Activated CD4-positive, alpha-beta T cell treated with anti-CD3 and anti-CD28 coated beads, Interleukin-2, amount 50 U/mL, for 16 hours (primary cell): ENCODE results near the gene ETS1.

Source experiments
- DNase-seq: peaks from one replicate; pipeline ENCODE4 v3.0.0-alpha.2; 2020

The ETS1 gene

DNA sequence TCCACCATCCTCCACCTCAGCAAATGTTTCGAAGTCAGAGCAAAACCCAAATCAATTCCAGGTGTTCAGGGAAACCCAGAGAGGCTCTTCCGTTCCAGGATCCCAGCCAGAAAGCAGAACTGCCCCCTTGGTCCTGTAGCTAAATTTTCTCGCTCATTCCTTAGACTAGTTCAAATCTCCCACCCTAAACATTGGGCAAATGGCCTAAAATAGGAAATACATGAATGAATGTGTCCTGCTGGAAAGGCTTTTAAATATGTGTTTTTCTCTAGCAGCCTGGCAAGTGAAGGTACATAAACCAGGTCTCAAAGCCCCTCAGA is 89.6 kb downstream of the ETS1 start:
- DNase-seq: no peak

DNA sequence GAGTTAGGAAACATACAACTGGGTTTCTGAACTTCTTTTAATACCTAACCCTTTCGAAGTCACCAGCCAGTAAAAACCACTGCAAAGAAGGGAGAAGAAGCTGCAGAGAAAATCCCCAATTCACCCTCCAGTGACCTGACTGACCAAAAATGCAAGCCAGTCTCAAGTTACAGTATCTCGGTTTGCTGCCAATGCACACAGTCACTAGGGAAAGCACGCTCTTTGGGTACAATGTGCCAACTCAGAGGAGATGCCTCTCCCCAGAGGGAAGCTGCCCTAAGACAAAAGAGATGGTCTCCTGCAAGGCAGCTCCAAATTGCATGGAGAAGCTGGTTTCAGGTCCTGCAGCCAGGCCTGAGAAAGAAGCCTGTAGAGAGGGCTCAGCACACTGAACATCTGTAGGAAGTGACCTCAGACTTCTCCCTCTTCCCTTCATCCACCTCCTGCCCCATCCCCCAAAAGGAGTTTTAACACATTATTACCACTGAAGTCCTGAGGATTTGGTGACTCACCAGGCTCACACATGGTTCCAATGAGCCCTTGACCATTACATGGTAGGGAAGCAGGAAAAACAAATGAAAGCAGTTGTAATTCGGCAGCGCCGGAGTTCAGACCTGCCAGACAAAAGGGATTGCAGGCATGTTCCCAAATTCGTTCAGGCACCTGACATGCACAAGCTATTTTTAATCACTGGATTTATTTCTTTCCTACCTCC is 90.1 kb downstream of the ETS1 start:
- DNase-seq: peak; percentile 68

DNA sequence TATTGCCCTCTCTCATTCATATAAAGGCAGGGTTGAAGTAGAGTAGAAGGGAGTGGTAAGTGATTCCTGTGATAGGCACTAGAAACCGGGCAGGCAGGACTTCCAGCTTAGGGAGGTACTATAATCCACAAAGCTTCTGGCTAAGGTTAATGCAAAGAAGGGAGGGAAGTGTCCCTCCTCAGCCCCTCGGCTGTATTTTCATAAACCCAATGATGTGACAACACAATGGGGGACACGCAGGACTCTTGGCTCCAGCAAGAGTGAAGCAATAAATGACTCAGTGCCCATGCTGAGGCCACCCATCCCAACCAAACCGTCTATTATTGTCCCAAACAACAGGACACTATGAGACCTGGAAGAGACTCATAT is 90.7 kb downstream of the ETS1 start:
- DNase-seq: no peak

DNA sequence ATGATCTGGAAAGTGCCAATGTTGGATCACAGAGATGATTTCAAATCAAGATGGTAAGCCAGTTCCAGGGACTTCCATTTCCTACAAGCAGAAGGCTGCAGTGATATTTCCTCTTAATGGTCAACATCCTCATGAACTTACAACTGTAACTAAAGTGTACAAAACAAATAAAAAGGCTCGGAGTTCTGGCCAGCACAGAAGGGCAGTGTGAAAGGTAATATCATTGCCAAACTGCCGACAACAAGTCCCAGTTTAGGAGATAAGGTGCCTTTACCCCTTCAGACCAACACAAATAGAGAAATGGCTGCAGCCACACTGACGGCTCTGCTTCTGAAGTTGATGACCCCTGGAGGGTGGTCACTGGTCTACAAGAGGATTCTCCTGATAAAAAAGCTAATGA is 91.1 kb downstream of the ETS1 start:
- no peak for DNase-seq

DNA sequence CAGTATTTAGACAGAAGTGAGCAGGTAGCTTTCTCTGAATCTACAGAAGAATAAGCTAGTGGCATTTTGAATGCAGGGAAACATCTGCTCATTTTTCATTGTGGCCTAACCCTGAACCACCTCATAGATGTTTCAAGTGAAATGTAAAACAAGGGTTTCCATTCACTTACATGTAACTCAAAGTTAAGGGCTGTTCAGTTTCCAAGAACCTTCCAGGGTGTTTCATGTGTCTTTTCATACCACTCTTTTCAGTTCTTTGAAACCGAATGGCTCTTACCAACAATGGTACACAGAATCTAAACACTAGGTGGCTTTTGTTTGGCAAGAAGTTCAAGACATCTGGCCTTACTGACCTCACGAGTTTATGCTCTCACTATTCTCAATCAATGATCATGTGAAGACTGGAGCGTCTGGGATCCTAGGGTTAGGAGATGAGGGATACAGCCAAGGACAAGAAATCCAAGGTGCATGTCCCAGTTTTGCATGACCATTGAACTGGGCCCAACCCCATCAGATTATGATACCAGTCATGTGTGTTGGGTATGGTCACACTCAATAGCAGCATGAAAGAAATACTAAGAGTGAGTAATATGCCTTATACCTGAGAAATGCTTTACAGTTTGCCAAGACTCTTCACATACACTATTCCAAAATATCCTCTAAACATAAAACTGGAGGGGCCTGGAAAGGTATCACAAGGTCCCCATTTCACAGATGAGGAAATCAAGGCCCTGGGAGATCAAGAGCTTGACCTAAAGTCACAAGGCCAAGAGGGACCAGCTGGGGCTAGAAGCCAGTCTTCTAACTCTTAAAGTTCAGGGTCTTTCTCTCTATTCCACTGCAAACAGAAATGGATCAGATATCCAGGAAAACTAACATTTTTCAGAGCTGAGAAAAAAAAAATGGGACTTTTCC is 92.7 kb downstream of the ETS1 start:
- peak; percentile 75 for DNase-seq

DNA sequence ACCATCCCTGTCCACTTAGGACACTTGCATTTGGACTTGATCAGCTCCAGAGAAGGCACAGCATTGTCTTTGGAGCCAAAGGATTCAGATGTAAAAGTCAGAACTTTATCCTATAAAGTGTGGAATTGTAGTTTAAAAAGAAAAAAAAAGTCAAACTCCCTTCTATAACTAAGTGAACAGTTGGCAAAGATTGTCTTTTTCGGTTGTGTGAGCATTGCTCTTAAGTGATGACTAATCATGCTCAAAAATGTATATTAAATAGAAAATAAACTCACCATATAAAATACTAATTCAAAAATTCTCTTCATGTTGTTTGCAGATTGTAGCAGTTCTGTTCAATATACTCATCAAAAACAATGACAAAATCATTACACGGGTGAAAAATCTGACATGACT is 93.8 kb downstream of the ETS1 start:
- no peak for DNase-seq

DNA sequence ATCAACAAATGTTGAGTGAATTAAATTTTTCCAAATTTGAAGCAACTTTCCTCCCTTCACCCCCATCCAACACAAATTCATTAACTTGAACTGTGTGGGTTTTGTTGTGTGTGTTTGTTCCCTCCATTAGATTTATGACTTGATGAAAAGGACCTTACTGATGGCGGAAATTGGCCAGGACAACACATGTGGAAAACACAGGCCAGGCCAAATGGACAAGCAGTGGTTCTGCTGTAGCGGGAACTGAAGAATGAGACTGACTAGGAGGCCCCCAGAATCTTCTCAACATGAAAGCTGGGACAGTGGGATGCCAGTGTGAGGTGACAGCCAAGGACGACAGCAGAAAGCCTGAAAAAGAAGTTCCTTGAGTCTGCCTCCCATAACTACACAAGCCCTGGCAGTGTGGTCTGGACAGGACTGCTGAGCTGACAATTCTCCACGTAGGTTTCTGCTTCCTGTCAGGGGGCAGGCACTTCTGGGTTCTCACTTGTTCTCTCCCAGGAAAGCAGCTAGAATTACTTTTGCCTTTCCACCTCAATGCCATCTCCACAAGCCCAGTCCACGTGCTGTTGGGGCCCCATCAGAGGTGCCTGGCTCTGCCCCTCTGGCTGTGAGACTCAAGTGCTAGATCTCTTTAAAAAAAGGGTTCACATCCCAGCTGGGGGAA is 94.3 kb downstream of the ETS1 start:
- no peak for DNase-seq

DNA sequence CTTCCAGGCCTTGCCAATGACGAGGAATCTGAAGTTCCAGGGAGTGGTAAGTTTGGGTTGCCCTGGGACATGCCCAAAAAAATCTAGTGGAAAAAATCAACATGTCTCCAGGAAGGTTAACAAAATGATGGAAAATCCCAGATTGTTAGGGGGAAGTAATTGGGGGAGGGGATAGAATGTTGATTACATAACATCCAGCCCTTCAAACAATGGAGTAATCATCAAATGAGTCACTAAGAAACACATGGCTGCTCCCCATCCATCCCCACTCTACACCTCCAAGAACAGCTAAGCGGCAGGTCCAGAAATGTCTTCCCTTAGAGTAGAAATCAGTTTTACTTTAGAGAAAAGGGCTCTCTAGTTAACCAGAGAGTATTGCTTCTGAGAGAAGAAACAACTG is 94.9 kb downstream of the ETS1 start:
- DNase-seq: no peak

DNA sequence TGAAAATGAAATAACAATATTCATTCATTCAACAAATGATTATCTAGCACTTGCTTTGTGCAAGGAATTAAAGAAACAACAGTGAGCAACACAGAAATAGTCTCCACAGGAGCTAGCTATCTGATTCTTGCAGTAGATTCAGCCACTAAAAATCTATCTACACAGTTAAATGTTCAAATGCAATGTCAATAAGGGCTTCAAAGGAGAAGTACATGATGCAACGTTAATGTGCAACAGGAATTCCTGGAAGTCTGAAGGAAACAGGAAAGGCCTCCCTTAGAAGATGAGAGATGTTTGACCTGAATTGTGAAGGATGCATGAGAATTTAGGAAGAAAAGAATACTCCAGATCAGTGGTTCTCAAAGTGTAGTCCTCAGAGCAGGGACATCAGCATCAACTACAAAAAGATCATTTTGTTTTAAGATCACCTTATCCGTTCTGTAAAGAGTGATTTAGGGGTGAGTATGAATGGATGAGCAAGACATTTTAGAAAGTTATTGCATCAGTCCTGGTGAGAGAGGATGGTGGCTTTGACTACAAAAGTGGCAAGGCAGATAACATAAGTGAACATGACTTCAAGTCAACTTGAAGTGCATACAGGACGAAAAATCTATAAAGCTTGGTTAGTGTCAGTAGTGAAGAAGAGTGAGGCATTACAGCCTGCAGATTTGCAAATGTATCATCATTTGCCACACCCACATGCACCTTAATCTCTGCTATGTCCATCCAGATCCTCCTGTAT is 96.0 kb downstream of the ETS1 start:
- no peak for DNase-seq

DNA sequence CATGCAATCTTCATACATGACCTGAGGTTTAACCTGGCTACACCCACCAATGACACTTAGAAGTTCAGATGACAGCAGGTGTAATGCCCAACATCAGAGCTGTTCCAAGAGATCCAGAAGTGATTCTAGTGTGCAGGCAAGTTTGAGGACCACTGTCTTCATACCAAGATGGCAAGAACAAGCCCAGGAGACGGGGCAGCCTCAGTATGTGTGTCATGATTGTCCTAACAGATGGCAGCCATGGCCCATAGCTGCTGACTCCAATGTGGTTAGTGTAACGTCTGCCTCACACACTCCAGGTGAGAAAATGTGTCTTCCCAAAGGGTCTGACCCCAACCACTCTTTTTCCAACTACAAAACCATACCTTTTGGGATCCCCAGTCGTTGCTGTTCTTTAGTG is 97.3 kb downstream of the ETS1 start:
- no peak for DNase-seq

DNA sequence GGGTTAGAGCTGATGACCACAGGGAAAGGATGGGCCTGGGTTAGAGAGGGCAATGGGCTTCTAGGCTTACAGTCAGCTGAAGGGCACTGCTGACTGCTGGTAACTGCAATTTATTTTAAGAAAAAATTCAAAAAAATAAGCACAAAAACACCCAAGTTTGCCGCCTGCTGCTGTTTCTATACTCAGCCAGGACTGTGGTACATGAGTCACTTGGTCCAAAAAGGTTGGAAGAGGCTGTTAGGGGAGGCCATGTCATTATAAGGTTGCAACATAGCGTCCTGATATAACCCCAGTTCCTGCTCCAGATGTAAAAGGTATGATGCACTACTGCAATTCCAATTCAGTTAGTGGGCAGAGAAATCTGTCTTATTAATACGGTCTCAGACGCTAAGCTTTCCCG is 98.9 kb downstream of the ETS1 start:
- DNase-seq: no peak

DNA sequence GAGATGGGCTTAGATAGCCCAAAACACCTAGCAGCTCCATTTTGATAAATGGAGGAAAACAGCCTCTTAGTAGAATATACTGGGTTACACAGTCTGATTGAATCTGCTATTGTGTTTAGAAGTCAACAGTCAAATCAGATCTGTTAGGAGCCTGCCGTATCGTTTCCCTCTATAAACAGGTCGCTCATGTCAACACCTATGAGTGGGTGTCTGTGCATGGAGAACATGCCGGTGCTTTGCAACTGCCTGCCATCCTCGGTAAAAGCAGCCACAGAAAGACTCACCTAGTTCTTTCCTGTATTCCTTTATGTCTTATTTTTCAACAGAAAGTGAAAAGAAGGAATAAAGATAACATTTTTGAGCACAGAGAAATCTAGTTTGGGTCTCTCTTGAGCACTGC is 99.4 kb downstream of the ETS1 start:
- no peak for DNase-seq

DNA sequence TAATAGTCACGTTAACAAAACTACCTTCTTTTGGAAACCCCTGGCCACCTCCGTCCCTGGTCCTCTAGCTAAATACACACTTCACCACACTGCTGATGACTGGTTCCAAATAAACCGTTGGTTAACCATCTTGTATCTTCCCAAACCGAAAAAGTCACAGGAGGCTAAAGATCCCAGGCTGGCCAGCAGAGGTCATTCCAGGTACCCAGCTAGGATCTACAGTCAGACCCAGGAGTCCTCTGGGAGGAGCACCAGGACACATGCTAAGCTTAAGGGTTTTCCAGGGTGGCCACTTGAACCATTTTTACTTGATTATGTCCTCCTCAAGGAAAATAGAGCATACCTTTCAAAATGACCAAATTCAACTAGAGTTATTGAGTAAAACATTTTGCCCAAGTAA is 103.2 kb downstream of the ETS1 start:
- DNase-seq: no peak

DNA sequence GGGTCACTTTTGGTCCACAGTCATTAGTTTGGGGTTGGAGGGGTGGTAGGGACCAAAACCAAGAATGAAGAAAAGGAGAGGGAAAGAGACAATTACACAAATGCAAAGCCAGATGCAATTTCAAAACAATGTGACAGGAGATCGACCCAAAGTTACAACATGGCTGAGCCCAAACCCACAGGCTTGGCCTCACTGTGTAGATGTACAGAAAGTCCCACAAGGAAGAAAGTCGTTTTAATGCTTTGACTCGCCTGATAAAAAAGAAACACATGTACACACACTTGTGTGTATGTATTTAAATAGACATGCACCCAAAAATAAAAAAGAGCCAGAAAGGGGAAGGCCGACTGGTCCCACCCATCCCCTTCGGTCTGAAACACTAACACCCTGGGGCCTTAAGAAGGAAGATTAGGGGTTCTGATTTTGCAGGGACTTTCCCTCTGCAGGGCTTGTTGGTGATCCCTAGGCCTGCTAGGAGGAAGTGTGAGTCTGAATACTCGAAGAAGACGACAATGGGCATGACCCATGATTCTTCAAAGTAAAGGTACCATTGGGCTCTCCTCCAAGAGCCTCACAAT is 104.1 kb downstream of the ETS1 start:
- no peak for DNase-seq

DNA sequence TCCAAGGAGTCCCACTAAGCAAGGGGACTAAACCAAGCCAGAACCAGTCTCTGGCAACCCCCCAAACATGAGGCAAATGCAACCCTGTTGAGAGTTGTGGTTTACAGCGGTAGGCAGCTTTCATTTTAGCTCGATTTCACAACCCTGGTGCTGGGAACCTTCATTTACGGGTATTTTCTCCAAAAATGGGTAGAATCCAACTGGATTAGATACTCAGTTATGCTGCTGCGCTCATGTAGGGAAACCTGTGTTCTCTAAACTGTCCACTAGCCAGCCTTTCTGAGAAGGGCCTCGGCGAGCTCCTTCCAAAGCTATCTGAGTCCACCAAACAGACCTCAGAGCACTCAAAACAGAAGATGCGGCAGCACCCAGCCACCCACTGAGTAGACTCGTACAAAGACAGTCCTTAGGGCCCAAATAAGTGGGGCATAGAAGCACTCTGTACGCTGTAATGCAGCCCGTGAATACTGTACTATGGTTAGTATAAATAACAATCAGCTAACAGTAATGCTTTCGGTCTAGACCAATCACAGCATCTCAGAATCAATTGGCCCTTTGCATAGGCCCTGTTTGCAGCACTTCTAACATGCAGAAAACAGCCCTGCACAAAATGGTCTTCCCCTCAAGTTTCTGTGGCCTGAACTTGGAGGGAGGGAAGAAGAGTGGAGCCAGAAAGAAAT is 104.7 kb downstream of the ETS1 start:
- peak; percentile 82 for DNase-seq

DNA sequence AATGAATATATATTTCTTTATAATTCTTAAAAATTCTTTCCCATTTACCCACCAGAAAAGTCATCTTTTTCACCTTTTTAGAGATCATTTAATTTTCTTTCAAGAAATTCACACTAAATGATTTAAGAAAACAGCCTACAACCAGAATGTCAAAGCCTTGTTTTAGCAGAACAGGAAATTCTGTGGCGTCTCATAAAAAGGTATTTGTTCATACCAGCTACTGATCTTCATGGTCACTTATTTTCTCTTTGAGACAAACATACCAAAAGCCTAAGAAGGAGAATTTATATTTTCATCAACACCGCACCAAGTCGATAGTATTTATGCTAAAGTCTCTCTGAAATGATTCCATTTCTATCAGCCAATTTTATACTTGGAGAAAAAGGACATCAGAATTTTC is 105.3 kb downstream of the ETS1 start:
- no peak for DNase-seq

DNA sequence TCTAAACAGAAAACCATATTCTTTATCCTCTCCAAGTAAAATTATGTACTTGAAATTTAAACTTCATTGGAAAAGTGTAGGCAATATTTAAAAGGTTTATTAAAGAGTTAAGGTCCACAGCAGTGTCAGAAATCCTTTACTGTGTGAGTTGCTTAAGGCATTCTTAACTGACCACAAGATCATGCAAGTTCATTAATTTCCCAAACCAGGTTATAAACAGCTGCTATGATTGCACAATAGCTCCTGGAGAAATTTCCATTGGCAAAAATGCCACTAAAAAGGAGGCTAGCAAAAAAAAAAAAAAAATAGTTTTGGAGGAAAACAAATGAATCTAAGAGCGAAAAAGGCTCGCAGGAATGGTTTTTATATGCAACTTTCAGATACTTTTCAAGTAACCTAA is 106.2 kb downstream of the ETS1 start:
- DNase-seq: no peak

DNA sequence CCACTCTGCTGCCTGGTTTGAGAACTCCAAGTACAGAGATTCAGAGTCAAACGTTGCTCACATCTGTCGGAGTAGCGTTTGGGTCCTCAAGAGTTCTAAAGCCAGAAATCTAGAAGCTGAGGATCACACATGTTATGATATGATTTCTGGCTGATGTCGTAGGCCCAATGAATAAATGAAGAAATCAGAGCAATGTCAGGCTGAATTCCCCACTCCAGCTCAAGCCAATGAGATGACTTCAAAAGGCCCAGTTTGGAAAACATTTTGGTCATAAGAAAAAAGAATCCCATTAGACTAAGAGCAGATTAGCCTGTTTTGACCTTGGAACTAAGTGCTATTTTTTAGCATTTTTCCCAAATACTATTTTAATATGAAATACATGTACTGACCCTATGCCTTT is 106.7 kb downstream of the ETS1 start:
- no peak for DNase-seq

DNA sequence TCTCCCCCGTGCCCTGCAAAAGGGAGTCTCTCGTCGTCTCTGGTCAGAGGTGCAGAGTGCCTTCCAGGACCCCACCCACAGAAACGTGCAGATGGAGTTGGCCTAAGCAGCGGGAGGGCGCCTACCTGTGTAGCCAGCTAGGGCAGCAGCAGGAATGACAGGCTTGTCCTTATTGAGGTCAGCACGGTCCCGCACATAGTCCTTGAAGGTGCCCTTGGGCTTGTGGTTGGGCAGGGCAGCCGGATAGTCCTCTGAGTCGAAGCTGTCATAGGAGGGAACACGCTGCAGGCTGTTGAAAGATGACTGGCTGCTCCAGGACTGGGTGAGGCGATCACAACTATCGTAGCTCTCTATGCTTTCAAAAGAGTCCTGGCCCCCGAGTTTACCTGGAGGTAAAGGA is 107.3 kb downstream of the ETS1 start:
- no peak for DNase-seq

DNA sequence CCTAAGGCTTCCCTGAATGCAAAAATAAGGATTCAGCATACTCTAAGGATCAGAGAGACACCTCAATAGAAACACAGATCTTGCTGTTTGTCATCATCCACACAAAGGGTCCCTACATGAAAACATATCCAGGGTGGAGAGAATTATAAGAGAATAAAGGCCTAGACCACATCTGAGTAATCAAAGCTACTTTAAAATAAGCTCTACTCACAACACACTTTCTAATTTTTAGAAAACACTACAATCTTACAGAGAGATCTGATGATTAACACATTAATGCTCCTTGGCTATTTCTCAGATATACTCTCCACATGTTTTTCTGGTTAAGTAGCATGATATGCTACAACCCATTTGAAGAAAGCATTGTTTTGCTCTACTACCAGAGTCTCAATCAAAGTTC is 108.2 kb downstream of the ETS1 start:
- DNase-seq: no peak

DNA sequence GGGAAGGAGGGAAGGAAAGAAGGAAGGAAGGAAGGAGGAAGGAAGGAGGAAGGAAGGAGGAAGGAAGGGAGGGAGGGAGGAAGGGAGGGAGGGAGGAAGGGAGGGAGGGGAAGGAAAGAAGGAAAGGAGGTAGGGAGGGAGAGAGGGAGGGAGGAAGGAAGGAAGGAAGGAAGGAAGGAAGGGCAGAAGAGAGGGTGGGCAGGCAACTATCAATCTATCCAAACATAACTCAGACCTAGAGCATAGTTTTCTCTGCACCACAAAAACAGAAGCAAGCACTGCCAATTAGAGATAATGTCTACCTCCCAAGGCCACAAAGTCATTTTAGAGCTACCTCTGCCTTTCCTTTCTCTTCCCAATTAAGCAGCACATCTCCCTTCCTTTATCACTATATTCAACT is 109.1 kb downstream of the ETS1 start:
- DNase-seq: no peak

DNA sequence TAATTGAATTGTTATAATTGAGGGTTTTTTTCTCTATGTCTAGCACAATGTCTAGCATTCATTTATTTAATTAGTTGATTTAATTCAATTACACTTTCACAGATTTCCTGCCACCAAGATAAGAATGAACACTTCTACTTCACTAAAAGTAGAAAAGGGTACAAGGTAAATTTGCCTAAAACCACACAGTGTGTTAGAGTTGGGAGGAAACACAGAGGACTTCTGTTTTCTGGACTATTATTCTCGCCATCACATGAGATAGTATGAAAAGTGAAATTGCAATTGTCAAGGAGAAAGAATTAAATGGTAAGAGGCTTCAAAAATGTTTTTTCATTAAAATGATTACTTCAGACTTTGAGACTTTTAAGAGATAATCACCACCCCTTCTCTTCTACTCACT is 109.5 kb downstream of the ETS1 start:
- DNase-seq: no peak

DNA sequence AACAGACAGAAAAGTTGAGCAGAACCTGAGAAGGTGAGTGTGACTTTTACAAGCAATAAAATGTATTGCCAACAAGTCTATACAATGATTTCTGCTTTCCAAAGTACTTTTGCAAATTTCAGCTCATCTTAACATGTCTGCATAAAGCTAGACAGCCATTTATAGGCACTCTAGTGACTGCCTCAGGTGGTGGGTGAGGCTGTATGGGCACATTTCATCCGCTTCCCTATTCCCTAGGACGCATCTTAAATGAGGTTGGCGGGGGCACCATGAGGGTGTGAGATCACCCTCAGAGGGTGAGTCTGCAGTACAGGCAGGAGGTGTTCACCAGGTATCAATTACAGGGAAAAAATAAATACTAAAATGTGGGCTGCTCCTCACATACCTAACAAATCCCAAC is 110.1 kb downstream of the ETS1 start:
- no peak for DNase-seq
